GM19438 (cell line): ENCODE data around the gene FBLL1.
"Not testable (repeated sequence)": the region's sequence is repeated elsewhere in the genome, so short reads cannot be mapped to it uniquely, and the experiment has no call there.

Experiments
- ATAC-seq: cut with Tn5 transposase; IDR thresholded peaks from one replicate; pipeline ENCODE4 v1.9.1; 2021; ENCODE audit warnings: low read depth; ENCODE audit not compliant: unreplicated experiment

Gene FBLL1

DNA sequence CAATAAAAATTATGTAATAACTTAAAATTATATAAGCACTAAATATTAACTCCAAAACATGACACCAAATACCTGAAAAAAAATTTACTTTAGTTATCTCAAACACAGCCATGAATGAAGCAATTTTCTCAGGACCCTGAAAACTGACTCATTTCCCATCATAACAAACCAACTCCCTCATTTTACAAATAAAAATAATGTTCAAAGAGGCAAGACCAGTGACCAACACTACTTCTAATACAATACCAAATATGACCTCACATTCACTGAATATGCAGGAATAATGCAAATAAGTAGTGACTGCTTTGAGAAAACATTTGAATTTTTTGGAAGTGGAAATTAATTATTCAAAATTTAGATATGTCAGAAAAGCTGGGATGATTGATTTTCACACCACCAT lies 21.6 kb downstream of the FBLL1 start:
- no peak for ATAC-seq

DNA sequence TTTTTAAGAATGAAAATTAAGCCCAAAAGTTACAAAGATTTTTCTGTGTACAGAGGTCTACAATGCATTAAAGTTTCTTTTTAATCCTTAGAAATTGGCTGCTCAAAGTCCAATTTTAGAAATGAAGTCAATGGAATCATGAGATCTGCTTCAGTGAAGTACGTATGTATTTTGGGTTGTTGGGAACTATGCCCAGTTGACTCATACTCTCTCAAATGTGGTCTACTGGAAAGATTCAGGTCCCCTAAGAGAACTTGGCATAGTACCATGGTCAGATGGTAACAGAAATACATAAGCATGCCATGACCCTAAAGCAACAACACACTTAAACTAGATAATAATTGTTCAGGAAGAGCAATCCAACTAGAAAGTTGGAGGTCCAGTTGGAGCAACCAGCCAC lies 23.0 kb downstream of the FBLL1 start:
- no peak for ATAC-seq

DNA sequence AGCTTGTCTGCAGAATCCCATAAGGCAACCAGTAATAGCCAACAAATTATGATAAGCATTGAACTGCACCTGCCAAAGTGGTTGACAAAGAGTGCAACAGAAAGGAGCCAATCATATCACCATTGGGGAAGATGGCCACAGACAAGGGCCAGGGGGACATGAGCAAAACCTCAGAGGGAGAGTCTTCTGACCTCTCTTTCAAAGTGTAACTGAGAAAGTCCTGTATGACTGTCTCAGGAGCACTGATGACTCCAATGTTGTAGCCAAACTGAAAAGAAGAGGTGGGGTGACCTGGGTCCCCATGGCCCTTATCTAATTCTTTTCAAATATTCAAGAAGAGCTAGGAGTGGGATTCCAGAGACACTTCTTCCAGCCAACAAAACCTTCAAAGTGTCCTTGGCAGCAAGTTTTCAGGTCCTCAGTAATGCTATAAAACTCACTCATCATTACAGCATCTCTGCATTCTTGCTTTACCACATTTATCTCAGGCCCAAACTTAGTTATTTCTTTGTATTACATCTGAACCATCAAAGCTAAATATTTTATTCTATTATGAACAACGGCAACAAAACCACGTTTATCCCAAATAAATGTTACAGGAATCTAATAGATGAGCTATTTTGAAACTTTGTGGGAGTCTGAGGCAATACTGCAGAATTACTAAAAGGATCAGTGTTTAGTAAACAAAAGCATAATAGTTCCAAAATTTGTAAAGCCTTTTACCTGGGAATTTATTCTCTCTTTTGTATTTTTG lies 24.4 kb downstream of the FBLL1 start:
- no peak for ATAC-seq

DNA sequence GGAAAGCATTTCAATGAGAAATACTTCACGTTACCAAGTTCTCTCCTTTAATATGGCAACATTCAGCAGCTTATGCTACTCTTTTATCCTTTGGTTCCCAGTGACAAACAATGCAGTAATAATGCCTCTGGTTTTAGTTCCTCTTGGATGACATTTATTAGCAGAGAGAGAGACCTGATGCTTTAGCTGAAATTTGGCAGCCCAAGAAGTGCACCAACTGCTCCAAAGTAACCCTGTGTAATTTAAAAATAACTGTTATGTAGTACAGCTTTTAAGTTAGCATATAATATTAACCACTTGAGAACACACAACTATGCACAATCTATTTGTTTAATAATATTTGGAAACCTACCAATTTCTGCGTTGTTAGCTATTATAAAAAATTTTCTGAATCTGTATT lies 28.3 kb downstream of the FBLL1 start:
- ATAC-seq = no peak

DNA sequence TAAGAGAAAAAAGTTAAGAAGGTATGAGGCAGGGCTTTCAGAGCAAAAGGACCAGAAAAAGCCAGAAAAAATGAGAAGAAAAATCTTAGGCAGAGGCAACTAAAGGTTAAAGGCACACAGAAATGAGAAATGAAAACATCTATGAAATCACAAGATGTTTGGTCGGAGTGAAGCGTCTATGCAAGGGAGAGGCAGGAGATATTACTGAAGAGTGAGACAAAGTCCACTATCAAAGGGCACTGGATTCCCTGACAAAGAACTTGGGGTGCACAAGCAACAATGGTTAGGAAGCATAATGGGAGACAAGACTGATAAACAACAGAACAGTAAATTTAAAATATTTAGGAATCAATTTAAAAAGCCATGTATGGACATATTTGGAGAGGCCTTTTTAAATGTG lies 33.2 kb downstream of the FBLL1 start:
- ATAC-seq = no peak

DNA sequence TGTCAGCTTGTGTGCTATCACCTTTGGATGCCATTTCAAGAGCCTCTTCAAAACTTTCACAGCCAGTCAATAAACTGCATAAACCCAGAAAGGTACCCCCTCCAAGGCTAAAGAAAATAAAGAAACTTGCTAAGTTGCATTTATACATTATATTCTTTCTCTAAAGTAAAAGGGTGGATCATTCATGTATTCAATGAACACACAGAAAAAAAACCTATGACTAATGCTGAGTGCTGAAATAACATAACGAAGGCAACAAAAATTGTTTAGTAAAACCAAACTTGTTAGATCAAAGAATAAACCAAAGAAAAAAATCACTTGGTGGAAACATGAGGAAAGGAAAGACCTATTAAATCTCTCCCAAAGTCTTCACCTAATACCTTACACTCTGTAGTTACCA lies 34.9 kb downstream of the FBLL1 start:
- ATAC-seq = no peak

DNA sequence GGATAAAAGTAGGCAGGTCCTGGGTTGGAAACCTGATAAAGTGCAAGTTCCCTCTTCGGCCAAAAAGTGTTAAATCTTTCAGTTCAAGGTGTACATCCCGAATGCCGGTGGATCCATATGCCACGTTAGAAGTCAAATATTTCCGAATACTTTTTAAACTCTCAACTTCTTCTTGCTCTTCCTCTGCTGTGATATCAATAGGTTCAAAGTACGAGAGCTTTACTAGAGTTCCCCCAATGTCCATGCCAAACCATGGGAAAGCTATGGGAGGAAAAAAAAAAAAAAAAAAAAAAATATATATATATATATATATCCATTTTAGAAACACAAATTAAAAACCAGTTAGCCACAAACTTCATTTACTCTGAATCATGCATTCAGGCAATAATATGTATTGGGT lies 39.6 kb downstream of the FBLL1 start:
- ATAC-seq = no peak

DNA sequence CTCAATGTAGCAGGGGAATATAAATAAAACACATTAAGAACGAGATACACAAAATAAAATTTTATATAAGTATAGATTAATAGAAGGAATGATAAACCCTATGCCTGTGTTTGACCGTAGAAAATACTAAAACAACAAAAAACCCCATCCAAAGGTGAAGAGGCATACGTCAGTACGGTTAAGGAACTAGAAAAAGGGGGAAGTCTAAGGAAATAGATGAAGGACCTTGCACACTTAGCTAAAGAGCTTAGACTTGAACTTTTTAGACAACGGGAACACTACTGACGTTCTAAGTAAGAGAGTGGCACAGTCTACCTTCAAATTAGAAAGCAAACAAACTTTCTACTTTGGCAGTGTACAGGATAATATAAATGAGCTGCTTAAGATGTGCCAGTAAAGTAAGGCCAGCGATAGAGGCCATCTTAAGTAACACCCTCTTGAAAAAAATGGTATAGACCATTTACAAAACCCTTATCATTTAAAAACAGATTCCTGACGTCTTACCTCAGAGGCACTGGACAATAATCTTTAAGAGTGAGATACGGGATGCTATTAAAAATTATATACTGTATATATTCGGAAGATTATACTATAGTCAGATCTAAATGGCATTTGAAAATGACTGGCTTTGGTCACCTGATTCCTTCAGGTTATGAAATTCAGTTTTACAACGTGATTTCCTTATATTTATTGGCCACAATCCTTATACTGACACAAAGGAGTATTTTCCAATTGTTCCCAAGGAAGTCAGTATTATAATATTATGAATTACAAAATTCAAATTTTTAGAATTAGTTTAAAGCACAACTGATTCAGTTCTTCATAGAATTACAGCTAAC lies 41.6 kb downstream of the FBLL1 start:
- no peak for ATAC-seq

DNA sequence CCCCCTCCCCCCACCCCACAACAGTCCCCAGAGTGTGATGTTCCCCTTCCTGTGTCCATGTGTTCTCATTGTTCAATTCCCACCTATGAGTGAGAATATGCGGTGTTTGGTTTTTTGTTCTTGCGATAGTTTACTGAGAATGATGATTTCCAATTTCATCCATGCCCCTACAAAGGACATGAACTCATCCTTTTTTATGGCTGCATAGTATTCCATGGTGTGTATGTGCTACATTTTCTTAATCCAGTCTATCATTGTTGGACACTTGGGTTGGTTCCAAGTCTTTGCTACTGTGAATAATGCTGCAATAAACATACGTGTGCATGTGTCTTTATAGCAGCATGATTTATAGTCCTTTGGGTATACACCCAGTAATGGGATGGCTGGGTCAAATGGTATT lies 44.6 kb downstream of the FBLL1 start:
- ATAC-seq = not testable (repeated sequence)

DNA sequence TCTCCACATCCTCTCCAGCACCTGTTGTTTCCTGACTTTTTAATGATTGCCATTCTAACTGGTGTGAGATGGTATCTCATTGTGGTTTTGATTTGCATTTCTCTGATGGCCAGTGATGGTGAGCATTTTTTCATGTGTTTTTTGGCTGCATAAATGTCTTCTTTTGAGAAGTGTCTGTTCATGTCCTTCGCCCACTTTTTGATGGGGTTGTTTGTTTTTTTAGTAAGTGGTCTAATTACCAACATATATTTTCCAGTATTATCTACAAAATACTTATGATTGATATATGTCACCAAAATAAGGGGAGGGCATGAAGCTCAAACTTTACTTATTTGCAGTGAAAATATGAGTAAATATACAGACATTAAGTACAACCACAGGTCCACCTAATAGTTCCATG lies 45.1 kb downstream of the FBLL1 start:
- ATAC-seq = not testable (repeated sequence)

DNA sequence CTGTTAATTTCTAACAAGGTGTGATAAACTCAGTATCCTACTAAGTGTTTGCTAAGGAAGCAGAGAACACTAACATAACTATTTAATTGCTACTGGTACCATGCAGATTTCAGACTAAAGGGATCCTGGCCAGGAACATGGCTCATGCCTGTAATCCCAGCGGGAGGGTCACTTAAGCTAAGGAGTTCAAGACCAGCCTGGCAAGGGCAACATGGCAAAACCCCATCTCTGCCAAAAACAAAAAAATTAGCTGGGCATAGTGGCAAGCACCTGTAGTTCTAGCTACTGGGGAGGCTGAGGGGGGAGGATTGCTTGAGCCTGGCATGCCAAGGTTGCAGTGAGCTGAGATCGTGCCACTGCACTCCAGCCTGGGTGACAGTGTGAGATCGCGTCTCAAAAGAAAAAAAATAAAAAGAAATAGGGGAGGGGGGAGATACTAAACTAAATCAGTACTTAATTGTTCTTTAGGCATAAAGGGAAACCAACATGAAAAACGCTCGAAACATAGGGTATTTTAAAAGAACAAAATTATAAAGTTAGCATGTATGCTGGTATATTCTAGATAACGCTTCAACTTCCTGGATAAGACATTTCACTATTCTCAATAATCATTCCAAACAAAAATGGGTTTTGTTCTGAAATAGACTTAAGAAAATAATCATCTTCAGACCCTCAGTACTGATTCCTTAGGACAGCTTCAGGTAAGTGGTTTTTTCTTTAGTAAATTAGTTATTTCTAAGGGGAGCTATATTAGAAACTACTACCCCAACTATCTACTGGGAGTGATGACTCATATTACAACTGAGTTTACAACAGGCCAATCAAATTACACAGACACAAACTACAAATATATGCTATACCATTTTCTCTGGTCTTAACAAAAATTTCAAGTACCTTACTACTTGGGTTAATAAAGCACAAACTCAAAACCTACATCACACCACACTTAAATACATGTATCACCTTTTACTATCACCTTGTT lies 46.6 kb downstream of the FBLL1 start:
- ATAC-seq = no peak

DNA sequence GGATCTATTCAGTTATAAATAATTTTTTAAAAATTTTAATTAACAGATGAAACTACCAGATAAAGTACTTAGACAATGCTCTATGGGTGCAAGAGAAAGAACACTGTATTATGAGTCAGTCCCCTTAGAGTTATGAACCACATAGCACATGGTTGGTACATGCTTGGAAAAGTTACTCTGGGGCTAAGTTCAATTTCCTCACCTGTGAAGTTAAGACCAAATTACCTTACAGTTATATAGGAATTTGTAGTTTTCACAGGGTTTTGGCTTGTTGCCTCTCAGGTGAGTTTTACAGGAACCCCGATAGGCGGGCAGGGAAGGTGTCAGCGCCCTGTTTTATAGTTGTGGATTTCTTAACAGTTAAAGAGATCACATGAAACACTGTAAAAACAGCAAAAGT lies 48.9 kb downstream of the FBLL1 start:
- ATAC-seq = no peak

DNA sequence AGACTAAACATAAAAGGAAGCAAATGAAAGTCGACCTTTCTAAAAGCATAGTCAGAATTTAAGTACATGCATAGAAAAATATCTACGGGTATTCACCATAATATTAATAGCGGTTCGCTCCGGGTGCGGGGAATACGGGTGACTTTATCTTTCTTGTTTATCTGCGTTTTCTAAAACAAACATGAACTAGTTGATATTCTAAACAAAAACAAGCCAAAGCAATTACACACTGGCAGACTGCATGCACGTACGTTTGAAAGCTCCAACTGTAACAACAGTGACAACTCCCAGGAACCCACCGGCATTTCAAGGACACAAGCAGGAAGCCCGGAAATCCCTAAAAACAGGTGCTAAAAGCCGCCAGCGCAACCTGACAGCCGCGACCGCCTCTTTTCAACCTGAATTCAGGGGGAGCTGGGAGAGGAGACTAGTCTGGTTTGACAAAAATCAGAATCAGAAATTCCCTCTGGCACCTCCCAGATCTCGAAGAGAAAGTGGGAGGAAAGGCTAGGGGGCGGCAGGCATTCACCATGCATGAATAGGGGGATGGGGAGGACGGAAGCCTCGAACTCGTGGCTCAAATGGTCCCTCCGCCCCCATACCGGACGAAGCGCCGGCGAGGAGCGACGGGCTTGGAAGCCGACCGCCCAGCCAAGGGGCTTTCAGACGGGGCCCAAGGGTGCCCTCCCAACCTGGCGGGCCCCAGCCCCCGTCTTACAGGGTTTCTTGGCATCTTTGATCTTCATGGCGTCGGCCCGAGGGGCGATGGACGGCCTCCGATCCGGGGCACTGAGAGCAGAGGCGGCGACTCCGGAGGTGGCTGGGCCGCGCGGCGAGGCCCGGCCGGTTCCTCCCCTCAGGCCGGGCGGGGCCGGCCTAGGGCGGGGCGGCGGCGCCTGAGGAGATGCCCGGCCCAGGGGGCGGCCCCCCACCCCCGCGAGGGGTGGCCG lies 49.7 kb downstream of the FBLL1 start, which contains the start of gene PANK3:
Gene PANK3, minus strand, starts transcription at position 831 of the 950 bp plus-strand sequence. Its CDS starts 85 bp downstream, at position 746.
- peak; percentile 51 for ATAC-seq

DNA sequence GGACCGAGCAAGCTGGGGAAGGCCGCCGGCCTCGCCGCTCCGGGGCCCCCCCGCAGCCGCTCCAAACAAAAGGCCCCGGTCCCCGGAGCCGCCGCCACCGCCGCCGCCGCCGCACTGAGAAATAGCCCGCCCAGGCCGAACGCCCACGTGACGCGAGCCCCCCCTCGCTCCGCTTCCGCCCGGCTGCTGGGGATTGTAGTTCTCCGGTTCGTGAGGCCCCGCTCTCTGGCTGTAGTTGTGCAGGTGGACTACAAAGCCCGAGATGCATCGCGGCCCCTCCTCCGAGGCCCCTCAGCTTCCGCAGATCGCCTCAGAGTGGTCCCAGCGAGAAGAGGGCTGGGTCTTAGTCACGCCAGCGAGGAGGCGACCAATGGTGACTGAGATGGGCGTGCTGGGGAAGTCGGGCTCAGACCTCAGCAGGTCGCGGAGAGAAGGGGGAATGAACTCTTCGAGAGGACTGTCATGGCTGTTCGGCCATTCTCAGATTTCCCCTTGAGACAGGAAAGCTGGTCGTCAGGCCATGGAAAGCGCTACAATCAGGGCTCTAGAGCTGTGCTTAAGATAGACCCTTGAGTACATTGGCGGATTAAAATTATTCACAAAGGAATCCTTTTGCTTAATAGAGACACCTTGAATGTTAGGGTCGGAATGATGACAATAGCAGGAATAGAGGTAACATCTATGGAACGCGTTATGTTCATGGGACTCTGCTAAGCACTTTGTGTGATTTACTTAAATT lies 50.6 kb downstream of the FBLL1 start:
- peak; percentile 90 for ATAC-seq

DNA sequence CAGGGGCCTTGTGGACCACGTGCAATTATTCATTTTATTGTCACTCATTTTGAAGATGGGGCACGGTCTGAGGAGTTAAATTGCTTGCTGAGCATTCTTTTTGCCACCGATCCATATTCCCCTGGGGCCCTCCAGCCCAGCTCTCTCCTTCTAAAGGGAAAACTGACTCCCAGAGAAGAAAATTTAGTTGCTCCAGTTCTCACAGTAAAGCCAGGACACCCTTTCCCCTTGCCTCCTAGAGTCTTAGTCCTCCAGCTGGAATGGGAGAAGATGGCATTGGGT lies 51.1 kb downstream of the FBLL1 start:
- ATAC-seq = no peak
